GM04504 (cell line): ENCODE measurements around the gene TRAPPC3L.

Experiments used
- DNase-seq: peaks from one replicate; pipeline ENCODE4 v3.0.0-alpha.2; 2012; ENCODE audit warnings: low read depth

Gene TRAPPC3L

GRCh38 chr6:116545651-116546050 is at the start of gene TRAPPC3L:
TSS of gene TRAPPC3L (minus strand) at chr6:116545684. CDS start at chr6:116545514, 170 bp downstream.
- no peak for DNase-seq

- DNase-seq: no peak
Measured at GRCh38 chr6:116595247-116595646, 49.8 kb upstream of the TRAPPC3L start.

DNA sequence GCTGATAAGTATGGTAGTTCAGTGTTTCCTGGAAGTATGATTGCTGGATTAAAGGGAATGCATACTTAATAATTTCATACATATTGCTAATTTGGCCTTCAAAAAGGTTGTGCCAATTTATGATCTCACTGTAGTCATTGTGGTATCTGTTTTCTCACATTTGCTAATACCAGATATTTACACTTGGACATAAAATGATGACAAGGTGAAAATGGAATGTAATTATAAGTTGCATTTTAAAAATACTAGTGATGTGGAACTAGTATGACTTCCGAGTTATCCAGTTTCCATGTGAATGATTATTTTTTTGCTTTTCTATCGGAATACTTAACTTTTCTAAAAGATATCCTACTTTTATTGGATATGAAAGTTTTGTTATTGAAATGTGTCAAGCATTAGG is 41.3 kb upstream of the TRAPPC3L start:
- no peak for DNase-seq

GRCh38 chr6:116586276-116586675 is 40.8 kb upstream of the TRAPPC3L start:
- no peak for DNase-seq

DNA sequence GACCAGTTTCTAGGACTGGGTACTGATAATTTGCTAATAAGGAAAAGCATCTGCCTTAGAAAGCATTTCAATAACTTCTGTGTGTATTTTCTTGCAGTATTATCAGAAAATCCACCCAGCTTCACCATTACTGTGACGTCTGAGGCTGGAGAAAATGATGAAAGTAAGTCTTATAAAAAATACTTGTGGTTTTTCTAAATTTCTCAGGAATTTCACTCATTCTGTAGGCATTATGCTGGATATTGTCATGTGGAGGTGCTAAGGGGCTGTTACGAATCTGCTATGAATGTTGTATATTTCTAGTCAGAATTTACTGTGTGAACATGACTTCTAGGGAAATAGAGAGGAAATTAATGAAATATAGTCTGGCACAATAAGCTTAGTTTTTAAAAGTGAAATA is 34.7 kb upstream of the TRAPPC3L start:
- DNase-seq: no peak

DNA sequence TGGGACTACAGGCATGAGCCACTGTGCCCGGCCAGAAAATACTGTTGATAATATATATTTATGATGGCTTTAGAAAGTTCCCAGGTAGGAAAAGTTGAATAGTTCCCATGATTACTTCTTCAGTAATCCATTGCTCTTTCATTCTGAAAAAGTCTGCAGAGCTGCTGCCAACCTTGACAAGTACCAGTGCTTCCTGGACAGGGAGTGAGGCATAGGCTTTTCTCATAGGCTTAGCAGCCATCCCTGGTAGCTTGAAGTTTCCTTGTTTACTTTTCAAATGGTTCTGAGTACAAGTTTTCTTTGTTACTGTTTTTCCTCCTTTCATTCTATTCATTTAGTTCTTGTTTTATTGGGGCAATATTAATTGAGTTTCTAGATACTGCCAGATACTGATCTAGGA is 33.7 kb upstream of the TRAPPC3L start:
- DNase-seq: no peak

DNA sequence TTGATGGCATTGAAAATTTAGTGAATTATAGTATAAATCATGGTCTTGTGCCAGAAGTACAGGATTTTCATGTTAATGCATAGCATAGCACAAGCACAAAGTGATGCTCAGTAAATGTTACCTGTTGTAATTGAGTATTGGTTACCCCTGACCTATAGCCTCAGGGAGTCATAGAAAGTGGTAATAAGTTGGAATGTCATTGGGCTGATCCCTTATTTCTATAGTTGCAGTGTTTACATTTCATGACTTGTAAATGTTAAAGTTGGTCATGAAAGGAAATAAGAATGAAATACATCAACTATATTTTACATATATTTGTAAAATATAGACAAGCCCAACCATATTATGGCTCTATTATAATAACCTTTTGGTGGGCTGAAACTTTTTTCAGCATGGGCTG is 32.9 kb upstream of the TRAPPC3L start:
- no peak for DNase-seq

- DNase-seq: no peak
Measured at GRCh38 chr6:116577486-116577885, 32.0 kb upstream of the TRAPPC3L start.

- DNase-seq: no peak
Measured at GRCh38 chr6:116575227-116575626, 29.7 kb upstream of the TRAPPC3L start.

- DNase-seq: no peak
Measured at GRCh38 chr6:116572162-116572561, 26.7 kb upstream of the TRAPPC3L start.

DNA sequence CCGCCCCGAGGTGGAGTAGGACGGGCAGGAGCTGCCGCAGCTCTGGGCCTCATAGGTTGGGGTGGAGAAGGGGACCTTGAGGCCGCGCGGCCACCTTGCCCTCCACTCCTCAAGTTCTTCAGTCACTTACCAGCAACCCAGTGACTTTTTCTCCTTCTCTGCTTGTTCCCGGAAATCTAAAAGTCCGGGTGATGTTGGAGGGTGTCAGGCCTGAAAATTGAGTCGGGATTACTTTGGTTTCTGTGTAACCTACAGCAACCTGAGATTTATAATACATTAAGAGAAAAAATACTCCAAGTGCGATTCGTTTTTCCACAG is 26.2 kb upstream of the TRAPPC3L start:
- DNase-seq: no peak

GRCh38 chr6:116570856-116571682 is 25.6 kb upstream of the TRAPPC3L start, which contains the start of gene RWDD1:
TSS of gene RWDD1 (plus strand) at chr6:116571504. CDS start at chr6:116571583, 79 bp downstream.
- peak; percentile 99 for DNase-seq

DNA sequence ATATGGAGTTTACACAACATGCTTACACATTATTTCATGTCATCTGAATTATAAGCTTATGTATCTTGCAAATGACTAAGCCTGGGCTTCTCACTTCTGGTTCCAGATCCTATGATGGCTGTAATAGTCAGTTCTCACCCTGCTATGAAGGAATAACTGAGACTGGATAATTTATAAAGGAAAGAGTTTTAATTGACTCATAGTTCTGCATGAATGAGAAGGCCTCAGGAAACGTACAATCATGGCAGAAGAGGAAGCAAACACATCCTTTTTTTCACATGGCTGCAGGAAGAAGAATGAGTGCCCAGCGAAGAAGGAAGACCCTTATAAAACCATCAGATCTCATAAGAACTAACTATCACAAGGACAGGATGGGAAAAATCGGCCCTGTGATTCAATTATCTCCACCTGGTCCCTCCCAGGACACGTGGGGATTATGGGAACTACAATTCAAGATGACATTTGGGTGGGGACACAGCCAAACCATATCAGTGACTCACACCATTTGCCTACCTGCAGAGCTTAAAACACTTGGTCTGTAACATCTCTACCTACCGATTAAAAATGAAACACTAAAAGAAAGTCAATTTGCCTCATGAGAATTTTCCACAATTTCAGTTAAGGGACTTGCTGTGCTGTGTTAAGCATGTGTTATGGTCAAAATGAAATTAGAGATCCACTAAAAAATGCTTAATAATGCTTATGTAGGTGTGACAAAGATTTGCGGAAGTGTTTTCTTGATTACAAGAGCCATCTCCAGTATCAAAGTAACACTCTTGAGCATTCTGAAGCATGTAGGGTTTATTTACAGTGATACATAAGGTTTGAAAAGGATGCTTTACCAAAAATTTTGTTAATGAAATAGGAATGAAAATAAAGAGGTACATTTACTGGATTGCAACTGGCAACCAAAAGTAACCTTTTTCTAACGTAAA is 23.6 kb upstream of the TRAPPC3L start:
- DNase-seq: no peak

DNA sequence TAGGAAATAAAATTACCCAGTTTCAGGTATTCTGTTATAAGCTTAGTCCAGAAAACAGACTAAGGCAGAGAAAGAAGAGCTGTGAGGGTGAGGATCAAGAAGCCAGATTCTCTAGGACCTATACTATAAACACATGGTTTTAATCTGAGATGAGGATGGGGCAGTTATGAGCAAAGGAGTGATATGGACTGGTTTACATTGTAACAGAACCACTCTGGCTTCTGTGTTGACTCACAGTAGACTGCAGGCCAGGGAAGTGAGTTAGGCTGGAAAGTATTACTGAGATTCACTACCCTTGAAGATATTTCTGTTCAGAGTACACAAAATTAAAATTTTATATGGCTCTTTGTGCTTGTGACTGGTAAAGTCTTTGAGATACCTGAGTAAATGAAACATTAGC is 22.6 kb upstream of the TRAPPC3L start:
- no peak for DNase-seq

DNA sequence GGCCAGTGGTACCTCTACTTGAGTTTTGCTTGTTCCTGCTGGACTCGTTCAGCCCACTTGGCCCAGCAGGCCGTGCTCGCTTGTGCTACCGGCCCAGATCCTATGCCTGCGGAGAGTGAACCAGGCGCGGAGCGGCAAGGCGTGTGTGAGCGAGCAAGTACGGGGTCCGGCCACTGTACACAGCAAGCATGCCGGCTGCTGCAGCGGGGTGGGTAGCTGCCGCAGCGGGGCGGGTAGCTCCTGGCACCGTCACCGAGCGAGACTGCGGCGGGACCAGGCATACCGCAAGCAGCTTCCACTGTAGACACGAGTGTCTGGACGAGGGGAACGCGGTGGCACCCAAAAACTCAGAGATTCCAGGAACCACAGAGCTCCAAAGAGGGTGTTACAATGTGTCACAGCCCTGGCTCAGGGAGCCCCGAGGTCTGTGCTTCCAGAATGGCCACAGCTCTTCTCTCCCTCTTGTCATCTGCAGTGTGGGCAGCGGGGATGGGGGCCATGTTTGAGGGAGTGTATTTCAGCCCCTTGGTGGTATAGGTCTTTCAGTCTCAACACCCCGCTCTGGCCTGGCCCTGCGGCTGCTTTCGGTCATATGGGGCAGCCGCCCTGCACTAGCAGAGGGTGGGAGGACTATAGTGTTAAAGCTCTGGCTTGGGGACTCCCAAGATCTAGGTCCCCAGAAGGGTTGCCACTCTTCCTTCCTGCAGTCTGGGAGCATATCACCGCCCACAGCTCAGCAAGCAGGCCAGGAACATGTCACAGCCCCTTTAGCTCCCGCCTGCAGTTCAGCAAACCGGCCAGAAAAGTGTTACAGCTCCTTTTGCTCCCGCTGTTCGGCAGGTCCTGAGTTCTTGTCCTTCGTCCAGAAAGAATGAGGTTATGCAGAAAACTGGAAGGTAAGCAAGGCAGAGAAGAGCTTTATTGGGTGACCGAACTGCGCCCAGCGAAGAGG is 19.7 kb upstream of the TRAPPC3L start:
- DNase-seq: no peak

- DNase-seq: no peak
Measured at GRCh38 chr6:116564311-116564710, 18.8 kb upstream of the TRAPPC3L start.

- no peak for DNase-seq
Measured at GRCh38 chr6:116563830-116564229, 18.3 kb upstream of the TRAPPC3L start.

- no peak for DNase-seq
Measured at GRCh38 chr6:116562614-116563013, 17.1 kb upstream of the TRAPPC3L start.

DNA sequence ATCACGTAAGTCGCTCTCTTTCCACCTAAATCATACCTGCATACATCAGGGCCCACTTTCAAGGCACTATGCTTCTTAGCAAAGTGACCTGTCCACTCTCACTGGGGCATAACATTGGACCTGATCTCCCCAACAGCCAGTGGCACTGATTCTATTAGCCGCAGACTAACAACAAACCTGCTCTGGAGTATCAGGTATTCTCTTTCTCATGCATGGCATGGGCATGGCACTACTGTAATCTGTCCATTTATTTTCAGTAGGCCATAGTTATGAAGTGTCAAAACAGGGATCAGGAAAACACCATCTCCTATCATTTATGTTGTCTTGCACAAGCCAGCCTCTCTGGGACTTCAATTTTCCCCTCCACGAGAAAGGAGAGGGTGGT is 16.5 kb upstream of the TRAPPC3L start:
- no peak for DNase-seq

DNA sequence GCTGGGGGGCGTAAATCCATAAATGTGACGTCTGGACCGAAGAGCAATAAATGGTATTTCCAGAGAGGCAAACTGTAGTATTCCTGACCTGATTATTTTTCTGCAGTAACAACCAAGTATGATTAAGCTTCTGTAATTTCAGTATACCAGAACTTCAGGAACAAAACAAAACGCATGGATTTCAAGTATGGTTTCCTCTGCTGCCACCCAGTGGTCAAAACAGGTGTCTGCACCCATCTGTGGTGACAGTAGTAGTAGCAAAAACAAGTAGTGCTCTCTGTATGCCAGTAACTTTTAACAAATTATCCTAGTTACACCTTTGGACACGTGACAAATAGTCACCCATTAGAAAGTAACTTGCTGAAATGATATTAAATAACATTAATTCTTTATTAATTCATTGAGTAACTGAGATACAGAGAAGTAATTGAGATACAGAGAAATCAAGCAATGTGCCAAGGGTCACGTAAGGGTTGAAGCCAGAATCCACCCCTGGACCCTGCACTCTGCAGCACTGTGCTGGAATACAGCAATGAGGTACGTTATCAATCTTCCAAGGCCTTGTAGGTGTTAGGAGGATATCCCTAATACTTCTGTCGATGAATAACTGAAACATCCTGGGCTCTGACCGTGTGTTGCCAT is 16.0 kb upstream of the TRAPPC3L start:
- no peak for DNase-seq

DNA sequence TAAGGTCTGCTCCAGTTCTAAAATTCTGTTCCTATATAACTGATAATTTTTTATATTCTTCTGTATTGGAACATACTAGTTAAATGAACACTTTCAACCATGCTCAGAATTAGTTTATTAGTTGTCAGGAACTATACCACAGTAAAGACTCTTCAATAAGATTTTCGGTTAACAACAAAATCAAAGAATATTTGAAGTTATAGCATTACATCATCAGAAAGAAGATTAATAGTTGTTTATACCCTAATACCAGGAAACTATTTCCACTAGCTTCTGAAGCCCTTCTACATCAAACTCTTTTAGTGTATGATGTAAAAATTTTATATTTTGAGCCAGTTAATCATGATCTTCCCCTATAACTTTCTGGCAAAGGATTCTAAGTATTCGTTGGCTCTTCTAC is 14.6 kb upstream of the TRAPPC3L start:
- DNase-seq: no peak
